Activated CD8-positive, alpha-beta memory T cell treated with anti-CD3 and anti-CD28 coated beads, Interleukin-2, amount 50 U/mL, for 24 hours (primary cell): ENCODE data around the gene CDC34.

Experiments used
- DNase-seq: peaks from one replicate; pipeline ENCODE4 v3.0.0-alpha.2; 2020; ENCODE audit errors: extremely low read depth

CDC34 gene

GRCh38 chr19:588741-589692 is 57.5 kb downstream of the CDC34 start:
- no peak for DNase-seq

GRCh38 chr19:589693-590395 is 58.3 kb downstream of the CDC34 start, which contains the start of gene HCN2:
Gene HCN2 (plus strand): TSS chr19:589881. CDS start chr19:589946, 65 bp downstream.
- DNase-seq = no peak

GRCh38 chr19:590396-590745 is 58.8 kb downstream of the CDC34 start:
- DNase-seq = no peak

GRCh38 chr19:590750-591098 is 59.2 kb downstream of the CDC34 start:
- DNase-seq = no peak

DNA sequence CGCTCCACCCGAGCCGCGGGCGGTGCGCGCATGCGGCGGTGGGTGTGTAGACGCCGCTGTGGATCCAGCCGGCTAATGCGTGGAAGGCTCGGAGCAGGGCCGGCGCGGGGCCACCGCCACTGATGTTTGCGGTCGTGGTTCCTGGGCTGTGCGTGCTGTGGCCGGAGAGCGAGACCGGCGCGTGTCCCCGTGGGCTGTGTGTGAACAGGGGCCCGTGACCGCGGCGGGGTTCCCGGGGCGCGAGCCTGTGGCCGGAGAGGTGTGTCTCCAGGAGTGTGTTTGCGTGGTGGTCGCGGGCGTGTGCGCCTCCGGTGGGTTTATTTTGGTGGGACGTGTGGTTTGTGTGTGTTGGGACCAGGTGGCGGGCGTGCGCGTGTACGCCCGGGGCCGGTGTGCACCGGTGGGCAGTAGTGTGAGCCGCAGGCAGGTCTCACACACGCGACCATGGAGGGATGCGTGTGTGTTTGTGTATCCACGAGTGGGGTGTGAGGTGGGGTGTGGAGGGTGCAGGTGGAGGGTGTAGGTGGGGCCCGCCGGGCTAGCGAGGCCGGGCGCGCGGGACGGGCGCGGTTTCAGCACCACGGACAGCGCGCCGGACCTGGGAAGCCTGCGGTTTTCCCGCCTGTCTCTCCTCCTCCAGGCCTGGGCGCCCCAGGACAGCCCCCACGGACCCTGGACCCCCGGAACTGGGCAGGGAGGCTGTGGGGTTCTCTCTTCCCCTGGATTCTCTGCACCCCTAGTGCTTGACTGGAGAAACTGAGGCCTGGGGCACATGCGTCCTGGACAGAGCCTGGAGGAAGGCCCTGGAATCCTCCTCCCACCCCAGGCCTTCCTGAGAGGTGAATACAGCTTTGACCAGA is 59.8 kb downstream of the CDC34 start:
- DNase-seq = no peak
